WERI-Rb-1 (cell line): ENCODE results near the gene PCDHA3.
"Not testable (repeated sequence)": the region's sequence is repeated elsewhere in the genome, so short reads cannot be mapped to it uniquely, and the experiment has no call there.

Source experiments
- DNase-seq: peaks from one replicate; pipeline ENCODE4 v3.0.0-alpha.2; 2020
- H3K27ac ChIP-seq: fragments of 250-450 bp; sonication (Bioruptor Pico); 2 replicates; pipeline ENCODE4 v1.5.1; 2020; ENCODE audit warnings: mild to moderate bottlenecking, moderate library complexity
- H3K27me3 ChIP-seq: fragments of 250-450 bp; sonication (Bioruptor Pico); 2 replicates; pipeline ENCODE4 v1.5.1; 2021; ENCODE audit warnings: mild to moderate bottlenecking, low read depth, moderate library complexity; ENCODE audit not compliant: insufficient read depth, severe bottlenecking
- H3K36me3 ChIP-seq: fragments of 250-450 bp; sonication (Bioruptor Pico); 2 replicates; pipeline ENCODE4 v1.5.1; 2020; ENCODE audit warnings: mild to moderate bottlenecking, moderate library complexity
- H3K4me3 ChIP-seq: 2 replicates; pipeline ENCODE4 v1.5.1; 2011; ENCODE audit warnings: low read depth, mild to moderate bottlenecking, control low read depth, low read length
- H3K9me3 ChIP-seq: fragments of 250-450 bp; sonication (Bioruptor Pico); 2 replicates; pipeline ENCODE4 v1.5.1; 2021; ENCODE audit warnings: mild to moderate bottlenecking, moderate library complexity; ENCODE audit not compliant: severe bottlenecking
- TF ChIP-seq, protein P1 (sequence below): IDR thresholded peaks from 2 replicates; pipeline ENCODE4 v1.5.1; 2011; ENCODE audit warnings: low read depth, mild to moderate bottlenecking, control low read depth, inconsistent platforms, low read length

The PCDHA3 gene

DNA sequence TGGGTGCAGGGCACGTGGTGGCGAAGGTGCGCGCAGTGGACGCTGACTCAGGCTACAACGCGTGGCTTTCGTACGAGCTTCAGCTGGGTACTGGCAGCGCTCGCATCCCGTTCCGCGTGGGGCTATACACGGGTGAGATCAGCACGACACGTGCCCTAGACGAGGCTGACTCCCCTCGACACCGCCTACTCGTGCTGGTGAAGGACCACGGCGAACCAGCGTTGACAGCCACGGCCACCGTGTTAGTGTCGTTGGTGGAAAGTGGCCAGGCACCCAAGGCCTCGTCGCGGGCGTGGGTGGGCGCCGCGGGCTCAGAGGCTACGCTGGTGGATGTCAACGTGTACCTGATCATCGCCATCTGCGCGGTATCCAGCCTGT is 4.2 kb upstream of the PCDHA3 start:
- Histone ChIP-seq H3K27ac (no peak overlapping the region), H3K9me3 (no peaks in the 10 kb centered on the region), H3K36me3 (no peaks in the 10 kb centered on the region), H3K4me3 (no peak overlapping the region), H3K27me3 (no peaks in the 10 kb centered on the region)
- TF ChIP-seq, protein P1, sequence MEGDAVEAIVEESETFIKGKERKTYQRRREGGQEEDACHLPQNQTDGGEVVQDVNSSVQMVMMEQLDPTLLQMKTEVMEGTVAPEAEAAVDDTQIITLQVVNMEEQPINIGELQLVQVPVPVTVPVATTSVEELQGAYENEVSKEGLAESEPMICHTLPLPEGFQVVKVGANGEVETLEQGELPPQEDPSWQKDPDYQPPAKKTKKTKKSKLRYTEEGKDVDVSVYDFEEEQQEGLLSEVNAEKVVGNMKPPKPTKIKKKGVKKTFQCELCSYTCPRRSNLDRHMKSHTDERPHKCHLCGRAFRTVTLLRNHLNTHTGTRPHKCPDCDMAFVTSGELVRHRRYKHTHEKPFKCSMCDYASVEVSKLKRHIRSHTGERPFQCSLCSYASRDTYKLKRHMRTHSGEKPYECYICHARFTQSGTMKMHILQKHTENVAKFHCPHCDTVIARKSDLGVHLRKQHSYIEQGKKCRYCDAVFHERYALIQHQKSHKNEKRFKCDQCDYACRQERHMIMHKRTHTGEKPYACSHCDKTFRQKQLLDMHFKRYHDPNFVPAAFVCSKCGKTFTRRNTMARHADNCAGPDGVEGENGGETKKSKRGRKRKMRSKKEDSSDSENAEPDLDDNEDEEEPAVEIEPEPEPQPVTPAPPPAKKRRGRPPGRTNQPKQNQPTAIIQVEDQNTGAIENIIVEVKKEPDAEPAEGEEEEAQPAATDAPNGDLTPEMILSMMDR, result no peak
- DNase-seq, result no peak

DNA sequence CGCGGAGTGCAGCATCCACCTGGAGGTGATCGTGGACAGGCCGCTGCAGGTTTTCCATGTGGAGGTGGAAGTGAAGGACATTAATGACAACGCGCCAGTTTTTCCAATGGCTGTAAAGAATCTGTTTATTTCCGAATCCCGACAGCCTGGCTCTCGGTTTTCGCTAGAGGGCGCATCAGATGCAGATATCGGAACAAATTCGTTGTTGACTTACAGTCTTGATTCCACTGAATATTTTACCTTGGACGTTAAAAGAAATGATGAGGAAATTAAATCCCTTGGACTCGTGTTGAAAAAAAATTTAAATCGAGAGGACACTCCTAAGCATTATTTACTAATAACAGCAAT is 611 bp downstream of the PCDHA3 start:
- Histone ChIP-seq H3K9me3 (peaks cover 2% of the 10 kb centered on the region), H3K27me3 (no peaks in the 10 kb centered on the region), H3K4me3 (no peak overlapping the region), H3K27ac (no peak overlapping the region), H3K36me3 (no peaks in the 10 kb centered on the region)
- DNase-seq, result no peak
- TF ChIP-seq, protein P1, result no peak

DNA sequence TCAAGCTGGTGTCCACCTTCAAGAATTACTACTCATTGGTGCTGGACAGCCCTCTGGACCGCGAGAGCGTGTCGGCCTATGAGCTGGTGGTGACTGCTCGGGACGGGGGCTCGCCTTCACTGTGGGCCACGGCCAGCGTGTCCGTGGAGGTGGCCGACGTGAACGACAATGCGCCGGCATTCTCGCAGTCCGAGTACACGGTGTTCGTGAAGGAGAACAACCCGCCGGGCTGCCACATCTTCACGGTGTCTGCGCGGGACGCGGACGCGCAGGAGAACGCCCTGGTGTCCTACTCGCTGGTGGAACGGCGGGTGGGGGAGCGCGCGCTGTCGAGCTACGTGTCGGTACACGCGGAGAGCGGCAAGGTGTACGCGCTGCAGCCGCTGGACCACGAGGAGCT is 1.5 kb downstream of the PCDHA3 start:
- not testable (repeated sequence) for H3K27me3 ChIP-seq, H3K36me3 ChIP-seq, H3K4me3 ChIP-seq, H3K9me3 ChIP-seq, H3K27ac ChIP-seq, DNase-seq

DNA sequence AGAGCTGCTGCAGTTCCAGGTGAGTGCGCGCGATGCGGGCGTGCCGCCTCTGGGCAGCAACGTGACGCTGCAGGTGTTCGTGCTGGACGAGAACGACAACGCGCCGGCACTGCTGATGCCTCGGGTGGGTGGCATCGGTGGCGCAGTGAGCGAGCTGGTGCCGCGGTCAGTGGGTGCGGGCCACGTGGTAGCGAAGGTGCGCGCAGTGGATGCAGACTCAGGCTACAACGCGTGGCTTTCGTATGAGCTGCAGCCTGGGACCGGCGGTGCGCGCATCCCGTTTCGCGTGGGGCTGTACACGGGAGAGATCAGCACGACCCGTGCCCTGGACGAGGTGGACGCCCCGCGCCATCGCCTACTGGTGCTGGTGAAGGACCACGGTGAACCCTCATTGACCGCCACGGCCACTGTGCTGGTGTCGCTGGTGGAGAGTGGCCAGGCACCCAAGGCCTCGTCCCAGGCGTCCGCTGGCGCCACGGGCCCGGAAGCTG is 2.0 kb downstream of the PCDHA3 start:
- H3K36me3 ChIP-seq, result peaks cover 3% of the 10 kb centered on the region; the same call in 1 of the 2 replicates
- peaks cover 2% of the 10 kb centered on the region for H3K9me3 ChIP-seq
- no peak for DNase-seq
- H3K4me3 ChIP-seq, result no peak overlapping the region
- H3K27ac ChIP-seq, result no peak overlapping the region
- no peaks in the 10 kb centered on the region for H3K27me3 ChIP-seq
- TF ChIP-seq, protein P1, result no peak

DNA sequence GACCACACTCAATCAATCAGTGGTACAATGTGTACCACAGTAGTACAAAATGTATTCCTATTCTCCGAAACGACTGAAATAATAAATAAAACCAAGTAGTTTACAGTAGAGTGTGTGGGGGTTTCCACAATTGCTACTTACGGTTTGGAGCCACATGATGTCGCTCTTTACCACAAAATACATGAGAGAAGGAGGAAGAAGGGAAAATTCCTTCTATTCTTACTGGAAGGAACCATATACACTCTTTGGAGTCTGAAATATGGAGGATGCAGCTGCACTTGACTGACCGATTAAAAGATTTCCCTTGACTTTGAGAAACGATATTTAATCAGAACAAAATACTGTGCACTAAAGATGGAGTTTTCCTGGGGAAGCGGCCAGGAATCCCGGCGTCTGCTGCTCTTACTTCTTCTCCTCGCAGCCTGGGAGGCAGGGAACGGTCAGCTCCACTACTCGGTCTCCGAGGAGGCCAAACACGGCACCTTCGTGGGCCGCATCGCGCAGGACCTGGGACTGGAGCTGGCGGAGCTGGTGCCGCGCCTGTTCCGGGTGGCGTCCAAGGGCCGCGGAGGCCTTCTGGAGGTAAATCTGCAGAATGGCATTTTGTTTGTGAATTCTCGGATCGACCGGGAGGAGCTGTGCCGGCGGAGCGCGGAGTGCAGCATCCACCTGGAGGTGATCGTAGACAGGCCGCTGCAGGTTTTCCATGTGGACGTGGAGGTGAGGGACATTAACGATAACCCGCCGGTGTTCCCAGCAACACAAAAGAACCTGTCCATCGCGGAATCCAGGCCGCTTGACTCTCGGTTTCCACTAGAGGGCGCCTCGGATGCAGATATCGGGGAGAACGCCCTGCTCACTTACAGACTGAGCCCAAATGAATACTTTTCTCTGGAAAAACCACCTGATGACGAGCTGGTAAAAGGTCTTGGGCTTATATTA is 6.2 kb downstream of the PCDHA3 start, which contains the start of gene PCDHA4:
Gene PCDHA4, plus strand, starts transcription at position 235 of the 942 bp plus-strand sequence.
- Histone ChIP-seq H3K36me3 (peaks cover 3% of the 10 kb centered on the region), H3K27ac (peak within 1 kb of the TSS; percentile 84), H3K27me3 (no peaks in the 10 kb centered on the region), H3K9me3 (peaks cover 2% of the 10 kb centered on the region), H3K4me3 (peak within 1 kb of the TSS; percentile 98)
- TF ChIP-seq, protein P1, result peak; percentile 74
- peak; percentile 87 for DNase-seq

DNA sequence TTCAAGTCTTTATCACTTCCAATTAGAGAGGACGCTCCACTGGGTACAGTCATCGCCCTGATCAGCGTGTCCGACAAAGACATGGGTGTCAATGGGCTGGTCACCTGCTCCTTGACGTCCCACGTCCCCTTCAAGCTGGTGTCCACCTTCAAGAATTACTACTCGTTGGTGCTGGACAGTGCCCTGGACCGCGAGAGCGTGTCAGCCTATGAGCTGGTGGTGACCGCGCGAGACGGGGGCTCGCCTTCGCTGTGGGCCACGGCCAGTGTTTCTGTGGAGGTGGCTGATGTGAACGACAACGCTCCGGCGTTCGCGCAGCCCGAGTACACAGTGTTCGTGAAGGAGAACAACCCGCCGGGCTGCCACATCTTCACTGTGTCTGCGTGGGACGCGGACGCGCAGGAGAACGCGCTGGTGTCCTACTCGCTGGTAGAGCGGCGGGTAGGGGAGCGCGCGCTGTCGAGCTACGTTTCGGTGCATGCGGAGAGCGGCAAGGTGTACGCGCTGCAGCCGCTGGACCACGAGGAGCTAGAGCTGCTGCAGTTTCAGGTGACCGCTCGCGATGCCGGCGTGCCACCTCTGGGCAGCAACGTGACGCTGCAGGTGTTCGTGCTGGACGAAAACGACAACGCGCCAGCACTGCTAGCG is 7.5 kb downstream of the PCDHA3 start:
- not testable (repeated sequence) for H3K4me3 ChIP-seq, H3K9me3 ChIP-seq, H3K27ac ChIP-seq

More for the DNA sequence above, 7.5 kb downstream of the PCDHA3 start:
- DNase-seq, H3K27me3 ChIP-seq, H3K36me3 ChIP-seq: not testable (repeated sequence)
